ENCODE data around the gene RUSF1. TPM values are rescaled to one million over a fixed set of nuclear protein-coding genes. Genes with fewer than 3 reads are reported as not detected.

RUSF1 gene
- total RNA-seq, 1 donor, result 48.5 TPM

- no peak overlapping the region for H3K4me2 ChIP-seq (ENCODE audit: insufficient read depth, low read length)
- H3K27me3 ChIP-seq (ENCODE audit: insufficient read depth, low read length), result peaks cover 3% of the 10 kb centered on the region
- no peaks in the 10 kb centered on the region for H3K9me3 ChIP-seq (ENCODE audit: low read depth, low read length)
- peaks cover 41% of the 10 kb centered on the region for H3K36me3 ChIP-seq (ENCODE audit: insufficient read depth, low read length)
- no peak overlapping the region for H3K4me3 ChIP-seq (ENCODE audit: insufficient read depth, low read length)
- H3K4me1 ChIP-seq (ENCODE audit: insufficient read depth, low read length), result peaks cover 22% of the 10 kb centered on the region
- peaks cover 41% of the 10 kb centered on the region for H4K20me1 ChIP-seq (ENCODE audit: insufficient read depth, low read length)
- peaks cover 4% of the 10 kb centered on the region for H3K79me2 ChIP-seq (ENCODE audit: insufficient read depth, low read length)
- no peak overlapping the region for H2AFZ ChIP-seq (ENCODE audit: low read length)
- TF ChIP-seq CTCF (IDR thresholded peaks at IDR 0.05; ENCODE audit: extremely low read depth, low read depth, low read length), result no peak
- DNase-seq (ENCODE audit: insufficient read length, low spot score, missing footprints), result peak; percentile 73
- no peak overlapping the region for H3K27ac ChIP-seq (ENCODE audit: low read depth, low read length)
Observed at GRCh38 chr16:31476303-31477219, 31.6 kb downstream of the RUSF1 start.

GRCh38 chr16:31475946-31476302, 32.3 kb downstream of the RUSF1 start:
- Histone ChIP-seq H3K27me3 (ENCODE audit: insufficient read depth, low read length) (no peaks in the 10 kb centered on the region), H3K79me2 (ENCODE audit: insufficient read depth, low read length) (peaks cover 4% of the 10 kb centered on the region), H3K27ac (ENCODE audit: low read depth, low read length) (no peak overlapping the region), H3K4me1 (ENCODE audit: insufficient read depth, low read length) (peaks cover 28% of the 10 kb centered on the region), H3K36me3 (ENCODE audit: insufficient read depth, low read length) (peaks cover 41% of the 10 kb centered on the region), H4K20me1 (ENCODE audit: insufficient read depth, low read length) (peaks cover 41% of the 10 kb centered on the region), H2AFZ (ENCODE audit: low read length) (no peak overlapping the region), H3K4me2 (ENCODE audit: insufficient read depth, low read length) (no peak overlapping the region), H3K9me3 (ENCODE audit: low read depth, low read length) (no peaks in the 10 kb centered on the region), H3K4me3 (ENCODE audit: insufficient read depth, low read length) (no peak overlapping the region)
- no peak for DNase-seq (ENCODE audit: insufficient read length, low spot score, missing footprints)
- TF ChIP-seq CTCF (IDR thresholded peaks at IDR 0.05; ENCODE audit: extremely low read depth, low read depth, low read length), result no peak

GRCh38 chr16:31474773-31475738, 33.1 kb downstream of the RUSF1 start:
- peak overlapping the region; percentile 66 for H3K27ac ChIP-seq (ENCODE audit: low read depth, low read length)

More at GRCh38 chr16:31474773-31475738, 33.1 kb downstream of the RUSF1 start:
- no peak for TF ChIP-seq CTCF (IDR thresholded peaks at IDR 0.05; ENCODE audit: extremely low read depth, low read depth, low read length)
- peak; percentile 85 for DNase-seq (ENCODE audit: insufficient read length, low spot score, missing footprints)
- H3K36me3 ChIP-seq (ENCODE audit: insufficient read depth, low read length), result peaks cover 41% of the 10 kb centered on the region
- H3K4me3 ChIP-seq (ENCODE audit: insufficient read depth, low read length), result no peak overlapping the region
- no peak overlapping the region for H2AFZ ChIP-seq (ENCODE audit: low read length)
- H3K4me1 ChIP-seq (ENCODE audit: insufficient read depth, low read length), result peaks cover 28% of the 10 kb centered on the region
- H3K4me2 ChIP-seq (ENCODE audit: insufficient read depth, low read length), result peak overlapping the region; percentile 89
- peaks cover 41% of the 10 kb centered on the region for H4K20me1 ChIP-seq (ENCODE audit: insufficient read depth, low read length)
- H3K9me3 ChIP-seq (ENCODE audit: low read depth, low read length), result no peaks in the 10 kb centered on the region
- no peaks in the 10 kb centered on the region for H3K27me3 ChIP-seq (ENCODE audit: insufficient read depth, low read length)
- peaks cover 4% of the 10 kb centered on the region for H3K79me2 ChIP-seq (ENCODE audit: insufficient read depth, low read length)
